H54 (cell line): ENCODE data around the gene ZNF546.
"Not testable (repeated sequence)": the region's sequence is repeated elsewhere in the genome, so short reads cannot be mapped to it uniquely, and the experiment has no call there.

Source experiments
- DNase-seq: peaks from one replicate; pipeline ENCODE4 v3.0.0; 2011; ENCODE audit warnings: low spot score, mixed read lengths; ENCODE audit not compliant: insufficient read length
- FAIRE-seq: peaks from 3 replicates; lab custom pipeline; 2011; peaks lifted over from hg19 to GRCh38; lab: Jason Lieb, UNC
- POLR2A ChIP-seq: IDR thresholded peaks from 2 replicates; pipeline ENCODE4 v1.6.1; 2011; ENCODE audit warnings: low read depth, mild to moderate bottlenecking, low read length

ZNF546 gene

GRCh38 chr19:39997638-39998216, 867 bp downstream of the ZNF546 start:
- FAIRE-seq (no peak), DNase-seq (no peak)
- no peak for TF ChIP-seq POLR2A

DNA sequence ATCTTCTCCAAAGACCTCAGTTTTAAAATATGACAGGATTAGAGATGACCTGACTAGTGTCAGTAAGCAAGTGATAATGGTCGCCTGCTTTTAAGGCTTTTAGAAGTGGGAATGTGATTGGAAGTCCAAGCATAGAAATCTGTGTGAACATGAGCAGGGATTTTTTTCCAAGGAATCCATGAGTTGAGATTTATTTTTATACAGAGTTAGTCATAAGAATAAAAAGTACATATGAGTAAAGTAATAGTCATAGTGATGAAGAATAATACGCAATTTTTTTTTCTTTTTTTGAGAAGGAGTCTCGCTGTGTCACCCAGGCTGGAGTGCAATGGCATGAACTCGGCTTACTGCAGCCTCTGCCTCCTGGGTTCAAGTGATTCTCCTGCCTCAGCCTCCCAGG, 1.6 kb downstream of the ZNF546 start:
- DNase-seq (no peak), FAIRE-seq (no peak)
- no peak for TF ChIP-seq POLR2A

GRCh38 chr19:40005691-40006272, 8.9 kb downstream of the ZNF546 start:
- FAIRE-seq (no peak), DNase-seq (no peak)
- no peak for TF ChIP-seq POLR2A

DNA sequence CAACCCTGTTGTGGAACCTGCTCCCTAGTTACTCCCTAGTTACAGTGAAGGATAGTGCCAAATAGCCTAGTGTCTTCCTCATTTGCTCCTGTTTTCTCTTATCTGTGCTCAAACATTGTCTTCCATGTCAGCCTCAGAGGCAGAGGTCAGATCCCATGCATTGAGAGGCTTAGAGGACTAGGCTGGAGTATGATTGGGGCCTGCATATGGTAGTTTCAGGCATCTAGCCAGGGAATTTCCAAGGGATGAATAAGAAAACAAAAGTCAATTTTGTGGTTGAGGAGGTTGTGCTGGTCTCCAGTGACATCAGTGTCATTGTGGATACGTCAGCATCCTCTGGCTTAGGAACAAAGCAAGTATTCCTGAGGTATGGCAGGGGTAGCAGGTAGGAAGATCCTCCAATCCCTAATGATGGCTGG, 9.4 kb downstream of the ZNF546 start:
- no peak for TF ChIP-seq POLR2A
- peak; percentile 70 for DNase-seq

DNA sequence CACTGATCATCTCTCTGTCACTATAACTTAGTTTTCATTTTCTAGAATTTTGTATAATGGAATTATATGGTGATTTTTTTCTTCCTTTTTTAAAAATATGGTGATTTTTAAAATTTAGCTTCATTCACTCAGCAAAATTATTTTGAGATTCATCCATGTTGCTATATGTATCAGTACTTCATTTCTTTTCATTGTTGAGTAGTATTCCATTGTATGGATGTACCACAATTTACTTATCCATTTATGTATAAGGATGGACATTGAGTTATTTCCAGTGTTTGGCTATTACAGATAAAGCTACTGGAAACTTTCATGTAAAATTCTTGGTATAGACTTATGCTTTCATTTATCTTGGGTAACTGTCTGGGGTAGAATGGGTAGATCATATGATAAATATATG, 12.8 kb downstream of the ZNF546 start:
- FAIRE-seq, result no peak
- TF ChIP-seq POLR2A, result no peak
- no peak for DNase-seq

More for the DNA sequence above, 9.4 kb downstream of the ZNF546 start:
- FAIRE-seq, result peak; percentile 99

DNA sequence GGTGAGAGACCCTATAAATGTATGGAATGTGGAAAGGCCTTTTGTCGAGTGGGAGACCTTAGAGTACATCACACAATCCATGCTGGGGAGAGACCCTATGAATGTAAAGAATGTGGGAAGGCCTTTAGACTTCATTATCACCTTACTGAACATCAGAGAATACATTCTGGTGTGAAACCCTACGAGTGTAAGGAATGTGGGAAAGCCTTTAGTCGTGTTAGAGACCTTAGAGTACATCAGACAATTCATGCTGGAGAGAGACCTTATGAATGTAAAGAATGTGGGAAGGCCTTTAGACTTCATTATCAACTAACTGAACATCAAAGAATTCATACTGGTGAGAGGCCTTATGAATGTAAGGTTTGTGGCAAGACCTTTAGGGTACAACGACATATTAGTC, 17.1 kb downstream of the ZNF546 start:
- DNase-seq (no peak), FAIRE-seq (no peak)
- no peak for TF ChIP-seq POLR2A

- DNase-seq (no peak), FAIRE-seq (no peak)
- no peak for TF ChIP-seq POLR2A
These were observed 27.1 kb downstream of the ZNF546 start for GRCh38 chr19:40023969-40024368.

DNA sequence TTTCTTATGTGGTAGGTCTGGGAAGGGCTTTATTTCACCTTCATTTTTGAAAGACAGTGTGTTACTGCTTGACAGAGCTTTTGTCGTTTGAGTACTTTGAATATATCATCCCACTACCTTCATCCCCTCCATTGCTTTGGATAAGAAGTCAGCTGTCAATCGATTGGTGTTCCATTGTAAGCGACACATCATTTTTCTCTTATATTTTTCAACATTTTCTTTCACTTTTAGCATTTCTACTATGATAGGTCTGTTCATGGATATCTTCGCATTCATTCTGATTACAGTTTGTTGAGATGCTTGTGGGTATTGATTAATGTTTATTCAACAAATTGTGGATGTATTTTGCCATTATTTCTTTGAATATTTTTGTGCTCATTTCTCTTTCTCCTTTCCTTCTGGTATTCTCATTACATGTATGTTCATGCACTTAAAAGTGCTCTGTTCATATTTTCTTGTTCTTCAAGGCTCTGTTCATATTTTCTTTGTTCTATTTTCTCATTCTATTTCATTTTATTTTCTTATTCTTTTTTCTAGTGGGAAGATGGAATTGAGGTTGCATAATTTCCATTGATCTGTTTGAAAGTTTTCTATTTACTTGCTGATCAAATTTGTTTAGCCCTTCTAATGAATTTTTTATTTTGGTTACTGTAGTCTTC, 29.2 kb downstream of the ZNF546 start:
- DNase-seq (no peak), FAIRE-seq (no peak)
- no peak for TF ChIP-seq POLR2A

GRCh38 chr19:40026597-40026970, 29.7 kb downstream of the ZNF546 start:
- no peak for DNase-seq
- TF ChIP-seq POLR2A, result no peak
- FAIRE-seq, result no peak

DNA sequence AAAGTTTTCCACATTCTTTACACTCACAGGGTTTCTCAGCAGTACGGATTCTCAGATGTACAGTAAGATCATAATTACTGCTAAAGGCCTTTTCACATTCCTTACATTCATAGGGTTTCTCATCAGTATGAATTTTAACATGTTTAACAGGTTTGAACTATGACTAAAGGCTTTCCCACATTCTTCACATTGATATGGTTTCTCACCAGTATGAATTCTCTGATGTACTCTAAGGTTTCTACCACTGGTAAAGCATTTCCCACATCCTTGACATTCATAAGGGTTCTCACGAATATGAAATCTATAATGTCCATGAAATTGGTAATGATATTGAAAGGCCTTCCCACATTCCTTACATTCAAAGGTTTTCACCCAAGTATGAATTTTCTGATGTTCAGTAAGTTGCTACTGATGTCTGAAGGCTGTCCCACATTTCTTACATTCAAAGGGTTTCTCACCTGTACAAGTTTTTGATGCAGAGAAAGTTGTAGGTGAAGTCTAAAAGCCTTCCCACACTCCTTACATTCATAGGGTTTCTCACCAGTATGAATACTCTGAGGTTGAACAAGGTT, 37.2 kb downstream of the ZNF546 start:
- DNase-seq (no peak), FAIRE-seq (no peak)
- TF ChIP-seq POLR2A, result no peak

GRCh38 chr19:40035996-40036395, 39.1 kb downstream of the ZNF546 start:
- FAIRE-seq (peak; percentile 30), DNase-seq (no peak)
- TF ChIP-seq POLR2A, result no peak

- FAIRE-seq, DNase-seq: not testable (repeated sequence)
These were observed 41.2 kb downstream of the ZNF546 start for GRCh38 chr19:40038047-40038446.

GRCh38 chr19:40041718-40042117, 44.9 kb downstream of the ZNF546 start:
- not testable (repeated sequence) for DNase-seq, FAIRE-seq

- DNase-seq (no peak), FAIRE-seq (no peak)
These were observed 56.6 kb downstream of the ZNF546 start for GRCh38 chr19:40053491-40053890.

DNA sequence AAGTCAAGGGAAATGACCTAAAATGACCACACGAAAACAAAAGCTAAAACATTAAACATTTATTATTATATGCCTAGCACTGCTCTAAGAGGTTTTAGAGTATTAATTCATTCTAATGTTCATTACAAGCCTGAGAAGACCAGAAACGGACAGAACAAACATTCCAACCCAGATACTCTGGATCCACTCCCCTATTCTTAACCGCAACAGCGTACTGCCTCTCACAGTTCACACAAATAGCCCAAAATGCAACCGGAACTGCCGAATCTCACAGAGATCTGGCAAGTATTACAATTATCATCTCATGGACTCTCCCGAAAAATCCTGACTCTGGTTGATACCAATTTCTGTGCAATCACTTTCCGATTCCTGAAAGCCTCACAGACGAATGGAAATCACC, 57.8 kb downstream of the ZNF546 start:
- no peak for DNase-seq
- no peak for TF ChIP-seq POLR2A
- no peak for FAIRE-seq

More at GRCh38 chr19:40053491-40053890, 56.6 kb downstream of the ZNF546 start:
- no peak for TF ChIP-seq POLR2A
